ENCODE data around the gene PPL.

Gene PPL

GRCh38 chr16:4839942-4840341 lies 97.0 kb downstream of the PPL start:
- no peak for DNase-seq (ENCODE audit: low read depth, low spot score)
- H3K27ac ChIP-seq = no peak overlapping the region

DNA sequence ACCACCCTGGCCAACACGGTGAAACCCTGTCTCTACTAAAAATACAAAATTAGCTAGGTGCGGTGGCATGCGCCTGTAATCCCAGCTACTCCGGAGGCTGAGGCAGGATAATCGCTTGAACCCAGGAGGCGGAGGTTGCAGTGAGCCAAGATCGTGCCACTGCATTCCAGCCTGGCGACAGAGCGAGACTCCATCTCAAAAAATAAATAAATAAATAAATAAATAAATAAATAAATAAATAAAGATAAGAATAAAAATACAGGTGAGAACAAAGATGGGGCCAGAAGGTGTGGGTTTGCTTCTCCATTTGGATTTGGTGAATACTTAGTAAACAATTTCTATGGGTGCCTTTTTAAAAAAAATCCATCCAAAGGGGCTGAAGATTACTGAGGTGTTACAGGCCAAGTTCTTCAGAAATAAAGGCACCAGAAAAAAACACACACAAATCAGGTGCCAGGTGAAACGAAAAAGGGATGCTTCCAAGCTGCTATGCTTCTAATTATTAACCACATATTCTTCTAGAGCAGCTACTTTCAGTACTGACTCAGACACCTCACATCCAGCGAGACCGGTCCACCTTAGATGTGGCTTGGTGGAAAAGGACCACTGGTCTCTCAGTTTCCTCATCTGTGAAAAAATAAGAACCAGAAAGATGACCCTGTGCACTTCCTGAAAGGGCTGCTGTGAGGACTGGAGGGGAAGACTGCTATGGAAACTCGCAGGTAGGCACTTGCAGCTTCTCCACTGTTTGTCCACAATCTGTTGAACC lies 99.0 kb downstream of the PPL start:
- no peak overlapping the region for H3K27ac ChIP-seq
- no peak for DNase-seq (ENCODE audit: low read depth, low spot score)

DNA sequence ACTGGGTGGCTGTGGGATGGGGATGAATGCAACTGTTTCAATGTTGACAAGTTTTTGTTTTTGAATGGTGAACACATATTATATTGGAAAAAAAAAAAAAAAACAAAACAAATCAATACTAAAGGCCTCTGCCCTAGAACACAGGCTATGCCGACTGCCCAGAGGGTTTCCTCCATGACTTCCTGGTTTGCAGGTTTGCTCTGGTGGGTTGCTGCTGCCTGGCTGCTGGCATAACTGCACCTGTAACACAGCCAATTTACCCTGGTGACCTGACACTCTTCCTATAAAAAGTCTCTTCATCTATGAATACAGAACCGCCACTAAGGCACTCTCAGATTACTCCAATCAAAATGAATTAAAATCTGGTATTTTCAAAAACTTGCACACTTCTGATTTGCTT lies 100.2 kb downstream of the PPL start:
- no peak for DNase-seq (ENCODE audit: low read depth, low spot score)

DNA sequence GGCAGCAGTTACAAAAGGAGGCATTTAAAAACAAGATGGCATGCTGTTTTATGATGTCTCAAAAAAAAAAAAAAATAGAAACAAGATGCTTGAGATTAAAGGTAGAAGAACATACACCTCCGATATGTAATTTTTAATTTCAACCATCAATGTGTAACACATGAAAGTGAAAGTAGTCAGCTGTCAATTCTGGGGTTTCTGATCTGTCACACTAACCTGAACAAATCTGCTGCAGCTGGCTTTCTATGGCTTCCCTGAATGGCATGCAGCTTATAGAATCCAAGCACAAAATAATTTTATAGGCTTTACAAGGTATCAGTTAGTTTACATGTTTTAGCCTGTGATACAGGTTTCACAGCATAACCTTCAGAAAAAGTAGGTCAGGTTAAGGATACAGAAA lies 103.4 kb downstream of the PPL start:
- no peak overlapping the region for H3K27ac ChIP-seq
- no peak for DNase-seq (ENCODE audit: low read depth, low spot score)

More for the DNA sequence above, 100.2 kb downstream of the PPL start:
- H3K27ac ChIP-seq = no peak overlapping the region

GRCh38 chr16:4832698-4833343 lies 104.1 kb downstream of the PPL start:
- no peak for DNase-seq (ENCODE audit: low read depth, low spot score)
- no peak overlapping the region for H3K27ac ChIP-seq

All from epithelial cell of prostate (primary cell).